HepG2 (cell line): ENCODE data around the gene ANKRD11. TPM values are rescaled to one million over a fixed set of nuclear protein-coding genes. Genes with fewer than 3 reads are reported as not detected.

Experiments
- FOSL1 ChIP-seq: sonication (generic); formaldehyde crosslinking; IDR thresholded peaks from 2 replicates; pipeline ENCODE4 v1.9.0; 2021; ENCODE audit warnings: missing genetic modification reagents, borderline replicate concordance
- HMG20A ChIP-seq: IDR thresholded peaks from 2 replicates; pipeline ENCODE4 v1.6.1; 2016; ENCODE audit warnings: borderline replicate concordance
- HNF4A ChIP-seq: sonication (generic); formaldehyde crosslinking; IDR thresholded peaks from 2 replicates; pipeline ENCODE4 v1.4.0; 2020; ENCODE audit warnings: missing genetic modification reagents
- HNRNPL ChIP-seq: fragments of 200-400 bp; formaldehyde crosslinking; IDR thresholded peaks from 2 replicates; pipeline ENCODE4 v1.6.1; 2017; ENCODE audit warnings: mild to moderate bottlenecking, low read depth, low read length
- IKZF5 ChIP-seq: IDR thresholded peaks from 2 replicates; pipeline ENCODE4 v1.6.1; 2018; ENCODE audit warnings: missing genetic modification reagents, mild to moderate bottlenecking, missing compliant biosample characterization
- MIER2 ChIP-seq: IDR thresholded peaks from 2 replicates; pipeline ENCODE4 v1.6.1; 2016; ENCODE audit warnings: missing biosample characterization, missing genetic modification reagents
- PHF21A ChIP-seq: sonication (generic); formaldehyde crosslinking; IDR thresholded peaks from 2 replicates; pipeline ENCODE4 v1.5.0; 2020; ENCODE audit warnings: mild to moderate bottlenecking, missing genetic modification reagents
- PHF8 ChIP-seq: sonication (generic); formaldehyde crosslinking; IDR thresholded peaks from 2 replicates; pipeline ENCODE4 v1.5.0; 2020; ENCODE audit warnings: missing genetic modification reagents
- SAP130 ChIP-seq: IDR thresholded peaks from 2 replicates; pipeline ENCODE4 v1.6.1; 2016; ENCODE audit warnings: low read depth
- SKIL ChIP-seq: sonication (generic); formaldehyde crosslinking; IDR thresholded peaks from 2 replicates; pipeline ENCODE4 v1.8.0; 2022; ENCODE audit warnings: missing genetic modification reagents, mild to moderate bottlenecking, moderate library complexity, borderline replicate concordance
- THRA ChIP-seq: sonication (generic); formaldehyde crosslinking; IDR thresholded peaks from 2 replicates; pipeline ENCODE4 v1.4.0; 2020; ENCODE audit warnings: missing genetic modification reagents, borderline replicate concordance
- ZFP91 ChIP-seq: sonication (generic); formaldehyde crosslinking; IDR thresholded peaks from 2 replicates; pipeline ENCODE4 v1.9.0; 2022; ENCODE audit warnings: missing genetic modification reagents, mild to moderate bottlenecking, borderline replicate concordance
- ZNF318 ChIP-seq: sonication (generic); formaldehyde crosslinking; IDR thresholded peaks from 2 replicates; pipeline ENCODE4 v1.4.0; 2020; ENCODE audit warnings: mild to moderate bottlenecking, missing genetic modification reagents
- ZNF510 ChIP-seq: sonication (generic); formaldehyde crosslinking; IDR thresholded peaks from 2 replicates; pipeline ENCODE4 v1.4.0; 2020; ENCODE audit warnings: low read depth, mild to moderate bottlenecking, missing genetic modification reagents
- ZSCAN30 ChIP-seq: sonication (generic); formaldehyde crosslinking; IDR thresholded peaks from 2 replicates; pipeline ENCODE4 v1.5.0; 2020; ENCODE audit warnings: mild to moderate bottlenecking, missing genetic modification reagents
- polyA plus RNA-seq, 8 experiments: library from polyadenylated mRNA; depleted of rRNA in 3 of 8; stranded (reverse) in 7 of 8; unstranded in 1 of 8; fragments of >200 nt; fragmentation: Illumina TruSeq in 4 of 8; extraction: Trizol in 4 of 8; gene quantifications; 2 replicates each; pipeline versions ENCODE4 v1.2.1 to v1.2.3, GENCODE V29; 2011 to 2016; ENCODE audit warnings: low read depth in 4 of 8, missing spikeins in 1 of 8, mixed read lengths in 1 of 8; ENCODE audit not compliant: insufficient read depth in 1 of 8
- total RNA-seq, 5 experiments: library from RNA; depleted of rRNA; stranded (reverse); fragments of >200 nt; fragmentation: Illumina TruSeq; extraction: Trizol; gene quantifications; 2 replicates each; pipeline ENCODE4 v1.2.3, GENCODE V29; 2016; ENCODE audit warnings: low read depth in 1 of 5

The ANKRD11 gene
- total and polyA plus RNA-seq, 2 of the 13 experiments (the other 11 are each of a cell fraction or from before 2014, with no cell fraction given), result 21.4 to 38.4 TPM

GRCh38 chr16:89232107-89232506, 258.3 kb downstream of the ANKRD11 start (continued):
- no peak; the same call in 1 of the 2 replicates for TF ChIP-seq ZFP91 (CRISPR knock-in tag)
- 0 out of 2 replicates have a peak, but pooled peaks have one; percentile 27 for TF ChIP-seq MIER2 (CRISPR knock-in tag)
- TF ChIP-seq PHF21A (CRISPR knock-in tag), result peak; percentile 74; the same call in 1 of the 2 replicates
- TF ChIP-seq HMG20A (CRISPR knock-in tag), result peak; percentile 70; the same call in 1 of the 2 replicates
- TF ChIP-seq PHF8, result no peak
- peak; percentile 63; the same call in 1 of the 2 replicates for TF ChIP-seq SKIL (CRISPR knock-in tag)
- peak; percentile 84; the same call in 1 of the 2 replicates for TF ChIP-seq IKZF5
- TF ChIP-seq THRA, result peak; percentile 94
- TF ChIP-seq ZNF510, result no peak
- peak; percentile 89 for TF ChIP-seq HNF4A (CRISPR knock-in tag)
- TF ChIP-seq FOSL1 (CRISPR knock-in tag), result no peak
- 0 out of 2 replicates have a peak, but pooled peaks have one; percentile 75 for TF ChIP-seq ZNF318
- peak; percentile 89 for TF ChIP-seq SAP130
- TF ChIP-seq HNRNPL, result no peak
- no peak for TF ChIP-seq ZSCAN30 (CRISPR knock-in tag)
